K562 (cell line): Measurements from ENCODE around the gene TRIM34. TPM values are rescaled to one million over a fixed set of nuclear protein-coding genes. Genes with fewer than 3 reads are reported as not detected.

Experiments
- ATAC-seq: fragments of 200-7000 bp; cut with Tn5 transposase; 3 replicates; pipeline ENCODE4 v1.9.1; 2020; ENCODE audit warnings: moderate library complexity
- BruUV-seq: library from RNA; stranded (reverse); fragments of 400-500 nt; replicated peaks from 2 replicates; lab custom pipeline; 2021; lab: Mats Ljungman, UMichigan
- CTCF ChIA-PET: fragments of 300-600 bp; formaldehyde crosslinking; extraction: SDS; loops from one replicate; lab custom pipeline; 2021; ENCODE audit warnings: low intra/inter-chr PET ratio; lab: Yijun Ruan, JAX
- POLR2A ChIA-PET: fragments of 300-600, 350-650 bp; sonication (Branson Sonifier 250); formaldehyde crosslinking; extraction: SDS; loops from one replicate; lab custom pipeline; 2021; ENCODE audit warnings: antibody characterized with exemption, inconsistent platforms; lab: Yijun Ruan, JAX
- DNase-seq, 4 experiments: peaks; one replicate each; pipeline versions ENCODE4 v3.0.0 to v3.0.0-alpha.2; 2011 to 2018; ENCODE audit warnings: low spot score in 3 of 4, mixed read lengths in 3 of 4; ENCODE audit errors: extremely low read depth in 1 of 4
- FAIRE-seq: peaks from 2 replicates; lab custom pipeline; 2011; peaks lifted over from hg19 to GRCh38; lab: Jason Lieb, UNC
- H2AFZ ChIP-seq: 2 replicates; pipeline ENCODE4 v1.6.0; 2011; ENCODE audit warnings: low read depth, low read length, control low read depth, inconsistent platforms
- H3K27ac ChIP-seq: fragments of 200-600 bp; 3 replicates; pipeline ENCODE4 v1.8.0; 2011; ENCODE audit warnings: low read depth, mild to moderate bottlenecking, control low read depth, inconsistent platforms, low read length, moderate library complexity, mixed read lengths; ENCODE audit errors: extremely low read depth
- H3K27me3 ChIP-seq, 2 experiments: fragments of 300-600 bp in 1 of 2; 2 replicates in 1 of 2; 3 replicates in 1 of 2; pipeline versions ENCODE4 v1.6.0 to v1.8.0; 2011; ENCODE audit warnings: inconsistent platforms in 2 of 2, low read length in 2 of 2, mild to moderate bottlenecking in 1 of 2, mixed read lengths in 1 of 2, moderate library complexity in 1 of 2; ENCODE audit not compliant: control insufficient read depth in 2 of 2, insufficient read depth in 2 of 2
- H3K36me3 ChIP-seq: fragments of 300-600 bp; 3 replicates; pipeline ENCODE4 v1.8.0; 2011; ENCODE audit warnings: mild to moderate bottlenecking, low read length, inconsistent platforms; ENCODE audit not compliant: control insufficient read depth, insufficient read depth
- H3K4me1 ChIP-seq, 2 experiments: fragments of 200-600 bp in 1 of 2; replicated peaks in 1 of 2; 2 replicates in 1 of 2; 3 replicates in 1 of 2; pipeline versions ENCODE4 v1.5.1 to v1.8.0; 2011; ENCODE audit warnings: inconsistent platforms in 2 of 2, low read length in 2 of 2, mild to moderate bottlenecking in 1 of 2, mixed read lengths in 1 of 2, moderate library complexity in 1 of 2; ENCODE audit not compliant: control insufficient read depth in 2 of 2, insufficient read depth in 2 of 2
- H3K4me2 ChIP-seq: 2 replicates; pipeline ENCODE4 v1.6.1; 2011; ENCODE audit warnings: low read length, control low read depth, inconsistent platforms, mixed read lengths; ENCODE audit not compliant: insufficient read depth
- H3K4me3 ChIP-seq: fragments of 200-600 bp; sonication (generic), shearing (Covaris generic); 2 replicates; pipeline ENCODE4 v1.5.1; 2016; ENCODE audit warnings: control low read depth, inconsistent platforms
- H3K79me2 ChIP-seq: fragments of 200-600 bp; 3 replicates; pipeline ENCODE4 v1.8.0; 2011; ENCODE audit warnings: low read length, inconsistent platforms; ENCODE audit not compliant: control insufficient read depth, insufficient read depth
- H3K9ac ChIP-seq, 2 experiments: 2 replicates each; pipeline versions ENCODE4 v1.6.0 to v1.6.1; 2011; ENCODE audit warnings: low read depth in 2 of 2, low read length in 2 of 2, control low read depth in 1 of 2, inconsistent platforms in 1 of 2, mild to moderate bottlenecking in 1 of 2, mixed read lengths in 1 of 2; ENCODE audit not compliant: insufficient read depth in 1 of 2
- H3K9me1 ChIP-seq: one replicate; pipeline ENCODE4 v1.6.0; 2011; ENCODE audit warnings: inconsistent platforms, mild to moderate bottlenecking, low read length, moderate library complexity; ENCODE audit not compliant: control insufficient read depth, insufficient read depth
- H3K9me3 ChIP-seq: replicated peaks from 2 replicates; pipeline ENCODE4 v1.5.1; 2011; ENCODE audit warnings: low read depth, low read length, inconsistent platforms; ENCODE audit not compliant: control insufficient read depth, insufficient read depth
- H4K20me1 ChIP-seq: replicated peaks from 2 replicates; pipeline ENCODE4 v1.6.1; 2011; ENCODE audit warnings: low read length, inconsistent platforms, mixed read lengths; ENCODE audit not compliant: control insufficient read depth, insufficient read depth
- CREBBP ChIP-seq: IDR thresholded peaks from one replicate; pipeline ENCODE4 v1.6.1; 2012; ENCODE audit warnings: low read depth, mild to moderate bottlenecking, control low read depth, inconsistent platforms, low read length
- CREM ChIP-seq: IDR thresholded peaks from 2 replicates; pipeline ENCODE4 v1.6.1; 2014; ENCODE audit warnings: antibody characterized with exemption, low read depth
- E2F4 ChIP-seq: sonication (generic); formaldehyde crosslinking; IDR thresholded peaks from 2 replicates; pipeline ENCODE4 v1.8.0; 2022; ENCODE audit warnings: mild to moderate bottlenecking, low read depth, missing genetic modification reagents
- HDAC3 ChIP-seq: fragments of 450-650 bp; IDR thresholded peaks from 2 replicates; pipeline ENCODE4 v1.6.1; 2018; ENCODE audit warnings: borderline replicate concordance, mild to moderate bottlenecking, moderate library complexity; ENCODE audit not compliant: partially characterized antibody
- KAT7 ChIP-seq: sonication (generic); formaldehyde crosslinking; IDR thresholded peaks from 2 replicates; pipeline ENCODE4 v1.8.0; 2022; ENCODE audit warnings: missing genetic modification reagents, mild to moderate bottlenecking, borderline replicate concordance
- KDM1A ChIP-seq, 2 experiments: fragments of 450-650 bp; IDR thresholded peaks; 2 replicates each; pipeline ENCODE4 v1.6.1; 2016; ENCODE audit warnings: mild to moderate bottlenecking in 2 of 2
- POLR2A ChIP-seq: fragments of 450-650 bp; conservative IDR thresholded peaks from 2 replicates; pipeline ENCODE4 v1.6.1; 2016
- SAFB ChIP-seq: fragments of 200-400 bp; formaldehyde crosslinking; IDR thresholded peaks from 2 replicates; pipeline ENCODE4 v1.6.1; 2017; ENCODE audit warnings: low read depth, low read length, borderline replicate concordance
- ZFP1 ChIP-seq: fragments of 450-650 bp; formaldehyde crosslinking; IDR thresholded peaks from 2 replicates; pipeline ENCODE4 v1.4.0; 2020; ENCODE audit warnings: mild to moderate bottlenecking, mixed read lengths
- ZNF586 ChIP-seq: fragments of 450-650 bp; formaldehyde crosslinking; conservative IDR thresholded peaks from 2 replicates; pipeline ENCODE4 v1.4.0; 2020; ENCODE audit warnings: mild to moderate bottlenecking, moderate library complexity
- ZNF609 ChIP-seq: sonication (generic); formaldehyde crosslinking; IDR thresholded peaks from 2 replicates; pipeline ENCODE4 v1.8.1; 2023; ENCODE audit warnings: missing genetic modification reagents, mild to moderate bottlenecking, borderline replicate concordance
- ZNF780A ChIP-seq: fragments of 250-450 bp; sonication (Bioruptor Pico); IDR thresholded peaks from 2 replicates; pipeline ENCODE4 v1.5.0; 2021; ENCODE audit warnings: mild to moderate bottlenecking
- WGBS: fragments of 100-300 bp; shearing (Covaris generic); methylation state at CpG from one replicate; pipeline ENCODE4 v1.1.6; 2016; ENCODE audit warnings: low coverage, mixed read lengths; ENCODE audit not compliant: insufficient coverage; ENCODE audit errors: missing lambda C conversion rate; 5-methylcytosine and 5-hydroxymethylcytosine counted together
- in situ Hi-C: fragments of 300-500 bp; cut with MboI; formaldehyde crosslinking; loops from 4 replicates; pipeline ENCODE4 v1.15.0; 2018; ENCODE audit warnings: inconsistent platforms, mixed read lengths
- intact Hi-C: fragments of 100-400 bp; cut with micrococcal nuclease; formaldehyde crosslinking; loops from 2 replicates; pipeline ENCODE4 v1.14.2; 2022
- polyA plus RNA-seq, 8 experiments: library from polyadenylated mRNA; depleted of rRNA in 4 of 8; stranded (reverse) in 5 of 8; unstranded in 3 of 8; fragments of >200 nt; fragmentation: Nextera tagmentation in 2 of 8; fragmentation: Illumina TruSeq in 1 of 8; extraction: Ambion mirVana in 2 of 8; extraction: Trizol in 1 of 8; gene quantifications; 2 replicates each; pipeline versions ENCODE4 v1.2.1 to v1.2.3, GENCODE V29; 2011 to 2014; ENCODE audit warnings: inconsistent platforms in 1 of 8, missing spikeins in 1 of 8
- total RNA-seq, 7 experiments: library from RNA; depleted of rRNA in 6 of 7; stranded (reverse); fragments of >200 nt in 6 of 7; fragmentation: Illumina TruSeq in 2 of 7; extraction: Trizol in 2 of 7; gene quantifications; 2 replicates each; pipeline versions ENCODE4 v1.2.1 to v1.2.3, GENCODE V29; 2011 to 2021; ENCODE audit warnings: low replicate concordance in 1 of 7
- TF ChIP-seq, protein P1 (sequence below): sonication (generic); formaldehyde crosslinking; IDR thresholded peaks from 2 replicates; pipeline ENCODE4 v1.8.0; 2022; ENCODE audit warnings: missing genetic modification reagents, mild to moderate bottlenecking, borderline replicate concordance
- TF ChIP-seq, protein P2 (sequence below): fragments of 450-650 bp; IDR thresholded peaks from 2 replicates; pipeline ENCODE4 v1.6.1; 2016; ENCODE audit warnings: low read depth, mild to moderate bottlenecking, moderate library complexity

Gene TRIM34
- total and polyA plus RNA-seq, 9 of the 15 experiments (the other 6 are each of a cell fraction or from before 2014, with no cell fraction given), result 0.31 to 2.9 (median 1.3) TPM

DNA sequence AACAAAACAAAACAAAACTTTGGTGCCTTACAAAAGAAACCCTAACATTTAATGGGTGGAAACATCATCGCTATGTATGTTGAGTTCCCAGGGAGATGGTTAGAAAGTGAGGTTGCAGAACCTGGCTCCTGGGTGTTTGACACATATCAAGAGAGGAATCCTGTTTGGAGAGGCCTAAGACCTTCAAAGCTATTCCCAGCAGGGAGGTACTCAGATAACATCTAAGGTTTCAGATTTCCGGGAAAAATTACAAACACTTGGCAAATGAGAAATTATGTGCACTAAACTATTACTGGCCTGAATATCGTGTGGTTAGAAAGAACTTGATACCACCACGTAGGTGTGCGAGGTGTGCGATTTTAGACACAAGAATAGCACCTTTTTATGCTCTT is 41.6 kb downstream of the TRIM34 start:
- POLR2A ChIA-PET, result no interaction called here
- Histone ChIP-seq H3K9ac (no peak overlapping the region), H3K4me3 (no peak overlapping the region), H3K27me3 (no peaks in the 10 kb centered on the region), H4K20me1 (no peaks in the 10 kb centered on the region), H3K36me3 (peaks cover 9% of the 10 kb centered on the region; the same call in 2 of the 3 replicates), H3K9me3 (no peaks in the 10 kb centered on the region), H2AFZ (no peak overlapping the region), H3K9me1 (peaks cover 3% of the 10 kb centered on the region), H3K79me2 (no peaks in the 10 kb centered on the region), H3K27ac (no peak overlapping the region), H3K4me1 (peaks cover 0 to 10% of the 10 kb centered on the region in 2 experiments; a peak in 3 of 5 replicates), H3K4me2 (no peak overlapping the region)
- in situ Hi-C loops, result no loop called here
- no TSS peak for BruUV-seq
- no peak for ATAC-seq
- no peak for DNase-seq
- intact Hi-C loops, result no loop called here
- CTCF ChIA-PET, result interaction anchor here (0.6 kb wide), 1 partner anchor 691 kb away, joined by 4 read pairs; no protein-coding TSS in a partner anchor
- 68% methylated on average over 6 of the region's 6 CpGs for WGBS
- no peak for FAIRE-seq
- TF ChIP-seq ZFP1 (CRISPR knock-in tag), result no peak
- no peak for TF ChIP-seq ZNF609
- TF ChIP-seq, protein P1, sequence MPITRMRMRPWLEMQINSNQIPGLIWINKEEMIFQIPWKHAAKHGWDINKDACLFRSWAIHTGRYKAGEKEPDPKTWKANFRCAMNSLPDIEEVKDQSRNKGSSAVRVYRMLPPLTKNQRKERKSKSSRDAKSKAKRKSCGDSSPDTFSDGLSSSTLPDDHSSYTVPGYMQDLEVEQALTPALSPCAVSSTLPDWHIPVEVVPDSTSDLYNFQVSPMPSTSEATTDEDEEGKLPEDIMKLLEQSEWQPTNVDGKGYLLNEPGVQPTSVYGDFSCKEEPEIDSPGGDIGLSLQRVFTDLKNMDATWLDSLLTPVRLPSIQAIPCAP (CRISPR knock-in tag), result no peak
- no peak for TF ChIP-seq ZNF586 (CRISPR knock-in tag)
- no peak for TF ChIP-seq KDM1A (IDR thresholded peaks at IDR 0.05)
- TF ChIP-seq POLR2A, result no peak
- TF ChIP-seq KAT7 (CRISPR knock-in tag), result no peak
- TF ChIP-seq E2F4 (CRISPR knock-in tag), result no peak
- TF ChIP-seq ZNF780A (CRISPR knock-in tag), result no peak
- TF ChIP-seq, protein P2, sequence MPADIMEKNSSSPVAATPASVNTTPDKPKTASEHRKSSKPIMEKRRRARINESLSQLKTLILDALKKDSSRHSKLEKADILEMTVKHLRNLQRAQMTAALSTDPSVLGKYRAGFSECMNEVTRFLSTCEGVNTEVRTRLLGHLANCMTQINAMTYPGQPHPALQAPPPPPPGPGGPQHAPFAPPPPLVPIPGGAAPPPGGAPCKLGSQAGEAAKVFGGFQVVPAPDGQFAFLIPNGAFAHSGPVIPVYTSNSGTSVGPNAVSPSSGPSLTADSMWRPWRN, result no peak
- no peak for TF ChIP-seq SAFB
- TF ChIP-seq CREM, result no peak
- TF ChIP-seq CREBBP, result no peak
- TF ChIP-seq HDAC3, result no peak
